ENCODE data around the gene SORT1. TPM values are rescaled to one million over a fixed set of nuclear protein-coding genes. Genes with fewer than 3 reads are reported as not detected.
"Not testable (repeated sequence)": the region's sequence is repeated elsewhere in the genome, so short reads cannot be mapped to it uniquely, and the experiment has no call there.

Gene SORT1
- total RNA-seq, 2 experiments from 2014 or later = 5.3 to 8.5 TPM

GRCh38 chr1:109383854-109384253, 13.9 kb downstream of the SORT1 start:
- H3K27me3 Mint-ChIP-seq = peaks cover 2% of the 10 kb centered on the region
- DNase-seq (no peak), ATAC-seq (no peak)
- CTCF ChIA-PET = interaction anchor here (0.9 kb wide), 1 partner anchor 9 kb away, joined by 3 read pairs; no protein-coding TSS in a partner anchor
- no peaks in the 10 kb centered on the region for H3K36me3 Mint-ChIP-seq
- H3K9me3 Mint-ChIP-seq (ENCODE audit: low read depth) = no peaks in the 10 kb centered on the region
- H3K4me3 Mint-ChIP-seq = no peak overlapping the region
- peaks cover 3% of the 10 kb centered on the region for H3K4me1 Mint-ChIP-seq
- H3K27ac Mint-ChIP-seq = no peak overlapping the region

GRCh38 chr1:109383087-109383779, 14.5 kb downstream of the SORT1 start:
- Mint-ChIP-seq H3K4me1 (peaks cover 3% of the 10 kb centered on the region), H3K36me3 (no peaks in the 10 kb centered on the region), H3K27ac (no peak overlapping the region), H3K27me3 (peaks cover 2% of the 10 kb centered on the region), H3K4me3 (no peak overlapping the region), H3K9me3 (ENCODE audit: low read depth) (no peaks in the 10 kb centered on the region)
- CTCF ChIA-PET = interaction anchor here (0.9 to 1.3 kb wide), 2 partner anchors 8 to 10 kb away, joined by 3 read pairs; no protein-coding TSS in a partner anchor
- DNase-seq = no peak
- ATAC-seq = no peak

DNA sequence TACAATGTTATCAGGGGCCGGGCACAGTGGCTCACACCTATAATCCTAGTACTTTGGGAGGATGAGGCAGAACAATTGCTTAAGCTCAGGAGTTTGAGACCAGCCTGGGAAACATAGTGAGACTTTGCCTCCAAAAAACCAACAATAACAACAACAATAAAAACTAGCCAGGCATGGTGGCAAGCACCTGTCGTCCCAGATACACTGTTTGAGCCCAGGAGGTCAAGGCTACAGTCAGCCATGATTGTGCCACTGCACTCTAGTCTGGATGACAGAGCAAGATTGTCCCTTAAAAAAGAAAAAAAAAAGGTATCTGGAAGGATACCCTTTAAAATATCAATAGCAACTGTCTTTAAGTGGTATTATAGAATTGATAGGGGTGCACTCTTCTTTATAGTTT, 16.1 kb downstream of the SORT1 start:
- CTCF ChIA-PET = interaction anchor here (1.3 kb wide), 1 partner anchor 104 kb away, joined by 6 read pairs; no protein-coding TSS in a partner anchor
- ATAC-seq = no peak
- Mint-ChIP-seq H3K27ac (no peak overlapping the region), H3K4me1 (peaks cover 3% of the 10 kb centered on the region), H3K27me3 (no peaks in the 10 kb centered on the region), H3K36me3 (no peaks in the 10 kb centered on the region), H3K9me3 (ENCODE audit: low read depth) (no peaks in the 10 kb centered on the region), H3K4me3 (no peak overlapping the region)
- no peak for DNase-seq

- CTCF ChIA-PET = interaction anchor here (0.6 to 1.5 kb wide), 4 partner anchors 13 to 21 kb away, joined by 3 read pairs; partner anchors contain the start of gene SORT1
- peaks cover 7% of the 10 kb centered on the region for H3K4me1 Mint-ChIP-seq
- peaks cover 4% of the 10 kb centered on the region for H3K36me3 Mint-ChIP-seq
- H3K27ac Mint-ChIP-seq = no peak overlapping the region
- H3K9me3 Mint-ChIP-seq (ENCODE audit: low read depth) = no peaks in the 10 kb centered on the region
- no peak for ATAC-seq
- no peak for DNase-seq
- peaks cover 2% of the 10 kb centered on the region for H3K27me3 Mint-ChIP-seq
- no peak overlapping the region for H3K4me3 Mint-ChIP-seq
Measured at GRCh38 chr1:109379907-109380306, 17.8 kb downstream of the SORT1 start.

DNA sequence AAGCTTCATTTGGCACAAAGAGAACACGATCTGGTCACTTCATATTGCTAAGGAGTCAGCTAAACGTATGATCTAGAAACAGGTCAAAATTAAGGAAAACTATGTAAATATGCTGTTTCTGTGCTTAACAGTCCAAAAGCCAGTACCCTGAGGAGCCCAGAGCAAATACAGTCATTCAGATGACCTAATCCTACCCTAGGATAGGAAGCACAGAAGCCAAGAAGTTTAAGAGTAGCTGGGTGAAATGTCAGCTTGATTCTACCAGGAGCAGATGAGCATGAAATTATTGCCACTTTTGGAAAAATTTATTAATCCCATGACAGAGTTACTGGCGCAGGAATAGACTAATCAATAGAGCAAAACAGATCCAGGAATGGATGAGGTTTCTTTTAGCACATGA, 18.3 kb downstream of the SORT1 start:
- CTCF ChIA-PET = interaction anchor here (0.6 to 1.5 kb wide), 4 partner anchors 14 to 21 kb away, joined by 3 read pairs; partner anchors contain the start of gene SORT1
- no peak for ATAC-seq
- peaks cover 9% of the 10 kb centered on the region for H3K4me1 Mint-ChIP-seq
- no peak overlapping the region for H3K27ac Mint-ChIP-seq
- no peaks in the 10 kb centered on the region for H3K9me3 Mint-ChIP-seq (ENCODE audit: low read depth)
- H3K27me3 Mint-ChIP-seq = peaks cover 2% of the 10 kb centered on the region
- DNase-seq = no peak
- peaks cover 5% of the 10 kb centered on the region for H3K36me3 Mint-ChIP-seq
- no peak overlapping the region for H3K4me3 Mint-ChIP-seq

- Mint-ChIP-seq H3K4me3 (no peak overlapping the region), H3K9me3 (ENCODE audit: low read depth) (no peaks in the 10 kb centered on the region), H3K27me3 (peaks cover 2% of the 10 kb centered on the region), H3K27ac (no peak overlapping the region), H3K4me1 (peaks cover 21% of the 10 kb centered on the region), H3K36me3 (peaks cover 5% of the 10 kb centered on the region)
- CTCF ChIA-PET = interaction anchor here (1.3 kb wide), 1 partner anchor 155 kb away, joined by 3 read pairs; no protein-coding TSS in a partner anchor
- DNase-seq (no peak), ATAC-seq (no peak)
Measured at GRCh38 chr1:109377698-109378097, 20.0 kb downstream of the SORT1 start.

GRCh38 chr1:109373696-109374095, 24.0 kb downstream of the SORT1 start:
- Mint-ChIP-seq H3K4me1 (peaks cover 46% of the 10 kb centered on the region), H3K27me3 (peaks cover 11% of the 10 kb centered on the region)
- H3K36me3 Mint-ChIP-seq; ATAC-seq; H3K4me3 Mint-ChIP-seq; DNase-seq; H3K27ac Mint-ChIP-seq; H3K9me3 Mint-ChIP-seq (ENCODE audit: low read depth): not testable (repeated sequence)
- CTCF ChIA-PET = interaction anchor here (1.0 to 1.9 kb wide), 5 partner anchors 9 to 97 kb away, joined by 3 to 8 read pairs (median 3); no protein-coding TSS in a partner anchor

GRCh38 chr1:109373126-109373525, 24.6 kb downstream of the SORT1 start:
- Mint-ChIP-seq H3K36me3 (peaks cover 8% of the 10 kb centered on the region), H3K27ac (peak overlapping the region; percentile 34), H3K4me1 (peaks cover 46% of the 10 kb centered on the region), H3K9me3 (ENCODE audit: low read depth) (no peaks in the 10 kb centered on the region), H3K4me3 (no peak overlapping the region), H3K27me3 (peaks cover 11% of the 10 kb centered on the region)
- CTCF ChIA-PET = interaction anchor here (1.0 to 1.9 kb wide), 4 partner anchors 10 to 96 kb away, joined by 3 to 8 read pairs (median 4); no protein-coding TSS in a partner anchor
- DNase-seq (no peak), ATAC-seq (peak; percentile 23)

GRCh38 chr1:109372281-109372680, 25.4 kb downstream of the SORT1 start:
- peaks cover 8% of the 10 kb centered on the region for H3K36me3 Mint-ChIP-seq
- CTCF ChIA-PET = interaction anchor here (1.3 kb wide), 1 partner anchor 27 kb away, joined by 5 read pairs; no protein-coding TSS in a partner anchor
- DNase-seq (no peak), ATAC-seq (no peak)
- peaks cover 46% of the 10 kb centered on the region for H3K4me1 Mint-ChIP-seq
- H3K4me3 Mint-ChIP-seq = no peak overlapping the region
- H3K27ac Mint-ChIP-seq = no peak overlapping the region
- H3K9me3 Mint-ChIP-seq (ENCODE audit: low read depth) = no peaks in the 10 kb centered on the region
- peaks cover 14% of the 10 kb centered on the region for H3K27me3 Mint-ChIP-seq

- CTCF ChIA-PET = interaction anchor here (0.8 kb wide), 1 partner anchor 161 kb away, joined by 3 read pairs; no protein-coding TSS in a partner anchor
- Mint-ChIP-seq H3K27ac (peak overlapping the region; percentile 35), H3K27me3 (peaks cover 14% of the 10 kb centered on the region), H3K4me3 (no peak overlapping the region), H3K4me1 (peaks cover 46% of the 10 kb centered on the region), H3K9me3 (ENCODE audit: low read depth) (no peaks in the 10 kb centered on the region), H3K36me3 (peaks cover 8% of the 10 kb centered on the region)
- ATAC-seq (peak; percentile 54), DNase-seq (no peak)
Measured at GRCh38 chr1:109371341-109371739, 26.4 kb downstream of the SORT1 start.

GRCh38 chr1:109370712-109371340, 26.9 kb downstream of the SORT1 start:
- CTCF ChIA-PET = interaction anchor here (0.8 kb wide), 1 partner anchor 161 kb away, joined by 3 read pairs; no protein-coding TSS in a partner anchor

DNA sequence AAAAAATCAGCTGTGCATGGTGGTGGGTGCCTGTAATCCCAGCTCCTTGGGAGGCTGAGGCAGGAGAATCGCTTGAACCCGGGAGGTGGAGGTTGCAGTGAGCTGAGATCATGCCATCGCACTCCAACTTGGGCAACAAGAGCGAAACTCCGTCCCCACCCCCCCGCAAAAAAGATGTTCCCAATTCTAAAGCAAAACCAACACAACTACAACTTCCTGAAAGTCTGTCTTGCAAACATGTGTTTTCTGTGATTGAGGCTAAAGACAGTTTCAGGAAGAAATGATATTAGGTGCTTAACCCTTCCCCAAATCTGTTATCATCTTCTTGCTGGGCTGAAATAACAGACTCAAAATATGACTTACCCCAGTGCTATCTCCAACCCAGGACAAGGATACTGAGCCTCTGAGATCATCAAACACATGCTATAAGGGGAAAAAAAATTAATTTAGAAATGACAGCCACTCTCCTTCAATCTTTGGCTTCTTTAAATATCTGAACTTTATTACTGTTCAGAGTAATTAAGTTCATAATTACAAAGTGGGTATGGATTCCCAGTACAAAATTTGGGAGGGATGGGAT, 28.5 kb downstream of the SORT1 start:
- H3K27me3 Mint-ChIP-seq = peaks cover 18% of the 10 kb centered on the region
- peaks cover 36% of the 10 kb centered on the region for H3K4me1 Mint-ChIP-seq
- no peak overlapping the region for H3K4me3 Mint-ChIP-seq
- H3K36me3 Mint-ChIP-seq = peaks cover 3% of the 10 kb centered on the region
- no peaks in the 10 kb centered on the region for H3K9me3 Mint-ChIP-seq (ENCODE audit: low read depth)
- H3K27ac Mint-ChIP-seq = no peak overlapping the region
- CTCF ChIA-PET = no interaction called here
- no peak for DNase-seq
- no peak for ATAC-seq

More at GRCh38 chr1:109370712-109371340, 26.9 kb downstream of the SORT1 start:
- H3K27ac Mint-ChIP-seq = peak overlapping the region; percentile 35
- H3K9me3 Mint-ChIP-seq (ENCODE audit: low read depth) = no peaks in the 10 kb centered on the region
- ATAC-seq (peak; percentile 11), DNase-seq (no peak)
- H3K27me3 Mint-ChIP-seq = peaks cover 14% of the 10 kb centered on the region
- H3K4me1 Mint-ChIP-seq = peaks cover 45% of the 10 kb centered on the region
- peaks cover 8% of the 10 kb centered on the region for H3K36me3 Mint-ChIP-seq
- H3K4me3 Mint-ChIP-seq = peak overlapping the region; percentile 7

GRCh38 chr1:109368464-109368863, 29.3 kb downstream of the SORT1 start:
- ATAC-seq = no peak

More at GRCh38 chr1:109368464-109368863, 29.3 kb downstream of the SORT1 start:
- peaks cover 3% of the 10 kb centered on the region for H3K36me3 Mint-ChIP-seq
- DNase-seq = no peak
- peaks cover 23% of the 10 kb centered on the region for H3K27me3 Mint-ChIP-seq
- no peak overlapping the region for H3K27ac Mint-ChIP-seq
- CTCF ChIA-PET = no interaction called here
- H3K4me1 Mint-ChIP-seq = peaks cover 31% of the 10 kb centered on the region
- no peak overlapping the region for H3K4me3 Mint-ChIP-seq
- no peaks in the 10 kb centered on the region for H3K9me3 Mint-ChIP-seq (ENCODE audit: low read depth)
